HCEC 1CT (cell line): ENCODE data around the gene ATG14.
A peak's percentile ranks its signal among the peaks of the same experiment; 100 is the strongest.

ENCODE experiments used
- DNase-seq: peaks from one replicate; pipeline ENCODE4 v3.0.0-alpha.2; 2017

Gene ATG14

DNA sequence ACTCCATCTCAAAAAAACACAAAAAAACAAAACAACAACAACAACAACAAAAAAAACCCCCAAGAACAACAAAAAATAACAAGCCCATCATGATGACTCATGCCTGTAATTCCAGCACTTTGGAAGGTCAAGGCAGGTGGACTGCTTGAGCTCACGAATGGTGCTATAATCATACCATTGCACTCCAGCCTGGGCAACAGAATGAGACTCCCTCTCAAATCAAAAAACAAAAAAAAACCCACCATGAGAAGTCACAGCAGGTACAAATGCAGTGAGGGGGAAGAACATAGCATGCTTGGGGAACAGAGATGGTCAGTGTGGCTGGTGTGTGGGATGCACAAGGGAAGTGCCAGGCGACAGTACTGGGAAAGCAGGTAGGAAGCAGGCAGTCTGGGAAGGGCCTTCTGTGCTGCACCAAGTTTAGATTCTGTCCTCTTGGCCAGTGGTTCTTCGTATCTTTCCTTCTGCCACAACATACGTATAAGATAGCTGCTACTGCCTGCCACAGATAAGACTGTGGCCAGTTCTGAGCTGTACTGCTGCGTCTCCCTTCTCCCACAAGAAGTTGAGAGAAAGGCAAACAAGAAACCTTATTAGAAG lies 28.0 kb downstream of the ATG14 start:
- DNase-seq = no peak

DNA sequence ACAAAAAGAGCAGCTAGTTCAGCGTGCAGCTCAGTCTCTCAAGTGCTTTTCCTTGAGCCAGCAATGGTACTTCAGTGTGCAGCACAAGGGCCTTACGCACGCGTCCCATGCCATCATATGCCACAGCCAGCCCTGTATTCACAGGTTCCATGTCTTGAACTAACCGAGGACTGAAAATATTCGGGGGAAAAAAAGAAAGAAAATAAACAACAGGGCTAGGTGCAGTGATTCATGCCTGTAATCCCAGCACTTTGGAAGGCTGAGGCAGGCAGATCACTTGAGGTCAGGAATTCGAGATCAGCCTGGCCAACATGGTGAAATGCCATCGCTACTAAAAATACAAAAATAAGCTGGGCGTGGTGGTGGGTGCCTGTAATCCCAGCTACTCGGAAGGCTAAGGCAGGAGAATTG lies 28.6 kb downstream of the ATG14 start:
- peak; percentile 23 for DNase-seq

DNA sequence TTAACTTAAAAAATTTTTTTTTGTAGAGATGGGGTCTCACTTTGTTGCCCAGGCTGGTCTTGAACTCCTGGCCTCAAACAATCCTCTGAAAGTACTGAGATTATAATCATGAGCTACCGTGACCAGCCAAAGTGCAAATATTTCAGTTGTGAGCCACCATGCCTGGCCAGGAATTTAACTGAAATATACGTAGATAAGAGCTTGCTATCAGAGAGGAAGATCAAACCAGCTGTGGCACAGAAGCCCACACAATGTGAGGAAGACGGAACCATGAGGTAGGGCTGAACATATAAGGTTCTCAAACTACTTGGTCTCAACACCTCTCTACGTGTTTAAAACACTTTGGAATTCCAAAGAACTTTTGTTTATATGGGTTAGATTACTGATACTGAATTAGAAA lies 29.1 kb downstream of the ATG14 start:
- DNase-seq = no peak

DNA sequence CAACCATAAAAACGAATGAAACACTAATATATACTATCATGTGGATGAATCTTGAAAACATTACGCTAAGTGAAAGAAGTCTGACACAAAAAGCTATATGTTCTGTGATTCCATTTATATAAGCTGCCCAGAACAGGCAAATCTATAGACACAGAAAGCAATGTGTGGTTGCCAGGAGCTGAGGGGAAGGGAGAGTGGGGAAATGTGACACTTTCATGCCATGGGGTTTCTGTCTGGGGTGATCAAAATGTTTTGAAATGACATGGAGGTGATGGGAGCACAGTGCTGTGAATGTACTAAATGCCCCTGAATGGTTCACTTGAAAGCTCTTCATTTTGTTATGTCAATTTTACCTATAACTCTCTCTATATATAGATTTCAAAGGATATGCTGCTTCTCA lies 30.1 kb downstream of the ATG14 start:
- no peak for DNase-seq

DNA sequence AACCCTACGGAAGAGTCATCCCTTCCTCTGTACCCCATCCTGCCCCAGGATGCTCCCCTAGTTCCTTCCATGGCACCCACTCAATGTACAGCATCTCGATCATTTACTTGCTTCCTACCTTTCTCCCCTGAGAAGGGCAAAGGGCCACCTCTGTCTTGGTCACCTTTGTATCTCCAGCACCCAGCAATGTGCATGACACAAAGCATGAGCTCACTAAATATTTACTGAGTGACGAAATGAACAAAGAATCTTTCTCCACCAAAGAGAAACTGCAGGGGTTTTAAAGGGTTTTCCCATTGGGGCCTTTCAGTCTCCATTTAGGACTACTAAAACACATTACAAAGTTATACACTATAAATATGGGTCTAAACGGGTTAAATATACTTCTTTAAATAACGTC lies 30.6 kb downstream of the ATG14 start:
- no peak for DNase-seq

DNA sequence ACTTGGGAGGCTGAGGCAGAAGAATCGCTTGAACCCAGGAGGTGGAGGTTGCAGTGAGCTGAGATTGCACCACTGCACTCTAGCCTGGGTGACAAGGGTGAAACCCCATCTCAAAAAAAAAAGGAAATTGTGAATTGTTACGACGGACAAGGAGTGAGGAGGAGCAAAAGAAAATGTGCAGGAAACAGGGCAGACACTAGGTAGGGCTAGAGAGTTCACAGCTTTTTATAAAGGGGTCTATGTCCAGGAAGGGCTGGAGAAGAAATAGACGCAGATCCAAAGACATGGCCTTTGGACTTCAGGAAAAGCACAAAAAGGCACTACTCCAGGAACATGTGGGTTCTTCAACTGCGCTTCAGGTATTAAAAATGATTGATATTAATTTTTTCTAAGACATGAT lies 34.4 kb downstream of the ATG14 start:
- no peak for DNase-seq

DNA sequence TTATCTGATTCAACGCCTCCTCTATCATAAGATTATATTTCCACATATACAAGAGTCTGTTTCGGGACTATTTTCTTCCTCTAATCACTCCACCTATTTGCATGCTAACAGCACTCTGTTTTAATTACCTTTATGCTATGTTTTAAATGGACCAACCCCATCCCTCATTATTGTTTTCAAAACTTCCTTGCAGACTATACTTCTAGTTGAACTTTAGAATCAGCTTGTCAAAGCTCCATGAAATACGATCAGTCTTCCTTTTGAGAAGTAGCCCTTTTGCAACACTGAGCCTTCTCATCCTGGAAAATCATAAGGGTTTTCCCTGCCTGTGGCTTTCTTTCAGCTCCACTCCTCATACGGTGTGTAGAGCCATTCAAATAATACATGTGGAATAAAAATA lies 36.9 kb downstream of the ATG14 start:
- DNase-seq = no peak

DNA sequence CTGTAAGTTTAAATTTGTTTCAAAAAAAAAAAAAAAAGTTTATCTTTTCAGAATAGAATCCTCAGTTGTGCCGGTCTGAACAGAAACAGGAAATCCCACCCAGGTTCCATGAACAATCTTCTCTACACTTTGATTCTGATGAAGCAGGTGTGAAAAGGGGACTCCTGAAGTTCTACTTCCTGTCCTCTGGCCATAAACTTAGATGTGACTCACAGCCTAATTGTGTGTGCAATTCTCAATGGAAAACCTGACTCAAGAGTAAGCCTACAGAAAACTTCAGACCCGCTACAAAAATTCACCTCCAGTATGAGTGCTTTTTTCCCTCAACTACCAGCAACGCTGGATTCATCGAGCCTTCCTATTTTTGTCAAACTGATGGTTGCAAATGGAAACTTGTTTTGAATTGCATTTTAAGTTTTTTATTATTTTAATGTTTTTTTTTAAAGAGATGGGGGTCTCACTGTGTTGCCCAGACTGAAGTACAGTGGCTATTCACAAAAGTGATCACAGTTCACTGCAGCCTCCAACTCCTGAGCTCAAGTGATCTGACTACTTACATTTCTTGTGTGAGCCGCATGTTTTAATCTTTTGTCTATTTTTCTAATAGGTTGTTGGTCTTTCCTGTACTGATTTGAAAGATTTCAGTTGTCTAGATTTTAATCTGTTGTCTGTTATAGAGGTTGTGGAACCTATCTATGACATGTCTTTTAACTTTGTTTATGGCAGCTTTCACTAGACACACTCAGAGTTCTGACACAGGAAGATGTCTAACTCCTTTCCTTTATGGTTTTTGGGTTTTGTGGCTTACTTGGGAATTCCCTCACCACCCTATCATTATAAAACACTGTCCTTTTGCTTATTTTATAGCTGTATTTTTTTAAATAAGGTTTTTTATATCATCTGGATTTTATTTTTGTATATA lies 37.6 kb downstream of the ATG14 start:
- peak; percentile 70 for DNase-seq

DNA sequence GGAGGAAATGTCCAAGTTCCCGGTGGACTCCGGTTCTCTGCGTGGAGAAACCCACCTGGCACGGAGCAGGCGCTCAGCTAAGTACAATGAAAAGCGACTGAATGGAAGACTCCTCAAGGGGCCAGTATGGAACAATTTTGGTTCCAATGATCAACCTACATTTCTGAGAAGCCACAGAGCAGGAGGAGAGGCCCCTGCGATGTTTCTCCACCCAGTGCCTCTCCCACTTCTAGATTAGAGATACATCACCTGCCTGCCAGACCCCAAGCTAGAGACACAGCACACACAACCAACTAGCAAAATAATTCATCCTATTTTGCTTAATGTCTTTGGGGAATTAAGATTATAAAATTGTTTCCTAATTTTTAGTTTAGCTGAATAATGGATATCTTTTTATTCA lies 38.8 kb downstream of the ATG14 start:
- no peak for DNase-seq

DNA sequence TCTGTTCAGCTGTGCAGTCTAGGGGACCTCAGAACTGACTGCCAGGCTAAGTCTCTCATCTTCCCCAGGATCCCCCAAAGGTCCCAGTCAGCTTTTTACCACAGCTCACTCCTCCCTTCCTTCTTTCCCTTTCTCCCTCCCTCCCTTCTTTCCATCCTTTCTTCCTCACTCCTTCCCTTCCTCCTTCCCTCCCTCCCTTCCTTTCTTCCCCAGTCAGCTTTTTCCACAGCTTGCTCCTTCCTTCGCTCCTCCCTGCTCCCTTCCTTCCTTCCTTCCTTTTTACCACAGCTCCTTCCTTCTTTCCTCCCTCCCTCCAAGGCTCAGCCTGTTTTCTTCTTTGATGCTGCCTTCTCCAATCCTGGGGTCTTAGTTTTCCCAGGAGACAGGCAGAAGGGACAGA lies 39.2 kb downstream of the ATG14 start:
- DNase-seq = no peak

DNA sequence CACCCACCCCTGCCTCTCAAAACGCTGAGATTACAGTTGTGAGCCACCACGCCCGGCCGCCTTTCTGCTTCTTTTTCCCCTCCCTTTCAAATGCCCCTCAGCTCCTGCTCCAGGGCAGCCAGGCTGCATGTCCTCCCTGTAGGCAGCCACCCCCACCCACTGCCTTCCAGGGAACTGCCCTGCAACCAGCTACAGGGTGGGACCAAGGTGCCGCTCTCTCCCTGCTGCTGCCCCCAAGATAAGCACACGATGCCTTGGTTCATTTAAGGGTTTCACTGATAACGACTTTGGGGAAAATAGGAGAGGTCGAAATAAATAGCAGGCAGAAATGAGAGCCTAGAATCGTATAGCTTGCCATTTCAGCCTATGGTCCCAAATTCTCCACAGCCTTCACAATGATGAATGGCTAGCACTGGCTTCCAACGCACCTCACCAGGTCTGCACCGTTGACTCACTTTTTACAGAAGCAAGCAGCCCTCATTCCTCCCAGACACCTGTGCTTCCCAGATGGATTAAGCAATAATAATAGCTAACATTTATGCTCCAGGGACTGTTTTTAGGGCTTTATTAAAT lies 40.7 kb downstream of the ATG14 start:
- no peak for DNase-seq

DNA sequence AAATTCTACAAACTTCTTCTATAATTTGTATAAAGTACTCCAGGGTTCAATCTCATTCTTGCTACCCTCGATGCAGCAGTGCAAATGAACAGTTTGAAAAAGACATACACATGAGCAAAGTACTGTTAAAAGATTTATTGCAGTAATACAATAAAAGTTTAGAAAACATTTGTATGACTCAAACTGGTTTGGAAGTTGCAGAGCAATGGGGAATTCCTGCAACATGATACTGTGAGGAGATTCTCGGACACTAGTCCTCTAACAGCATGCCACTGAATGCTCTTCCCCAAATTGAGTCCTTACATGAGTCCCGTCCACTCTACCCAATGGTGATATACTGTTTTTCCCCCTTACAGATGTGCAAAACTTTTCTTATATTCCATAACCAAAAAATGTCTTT lies 45.4 kb downstream of the ATG14 start:
- peak; percentile 67 for DNase-seq

DNA sequence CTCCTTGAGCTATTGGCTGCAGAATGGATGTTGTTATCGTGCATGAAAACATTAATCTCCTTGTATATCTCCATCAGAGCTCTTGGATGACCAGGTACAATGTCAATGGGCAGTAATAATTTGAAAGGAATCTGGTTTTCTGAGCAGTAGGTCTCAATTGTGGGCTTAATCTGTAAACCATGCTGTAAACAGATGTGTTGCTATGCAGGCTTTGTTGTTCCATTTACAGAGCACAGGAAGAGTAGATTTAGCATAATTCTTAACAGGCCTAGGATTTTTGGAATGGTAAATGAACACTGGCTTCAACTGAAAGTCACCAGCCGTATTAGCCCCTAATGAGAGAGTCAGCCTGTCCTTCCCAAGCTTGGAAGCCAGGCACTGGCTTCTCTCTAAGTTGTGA lies 50.4 kb downstream of the ATG14 start:
- DNase-seq = no peak

DNA sequence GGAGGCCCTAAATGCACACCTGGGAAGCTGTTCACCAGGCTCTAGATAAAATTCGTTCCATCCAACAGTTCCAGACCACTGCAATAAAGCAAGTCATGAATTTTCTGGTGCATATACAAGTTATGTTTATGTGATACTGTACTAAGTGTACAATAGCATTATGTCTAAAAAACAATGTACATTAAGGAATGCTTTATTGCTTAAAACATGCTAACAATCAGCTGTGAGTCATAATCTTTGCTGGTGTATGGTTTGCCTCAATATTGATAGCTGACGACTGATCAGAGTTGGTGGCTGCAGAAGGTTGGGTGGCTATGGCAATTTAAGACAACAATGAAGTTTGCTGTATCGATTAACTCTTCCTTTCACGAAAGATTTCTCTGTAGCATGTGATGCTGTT lies 52.3 kb downstream of the ATG14 start:
- peak; percentile 39 for DNase-seq

DNA sequence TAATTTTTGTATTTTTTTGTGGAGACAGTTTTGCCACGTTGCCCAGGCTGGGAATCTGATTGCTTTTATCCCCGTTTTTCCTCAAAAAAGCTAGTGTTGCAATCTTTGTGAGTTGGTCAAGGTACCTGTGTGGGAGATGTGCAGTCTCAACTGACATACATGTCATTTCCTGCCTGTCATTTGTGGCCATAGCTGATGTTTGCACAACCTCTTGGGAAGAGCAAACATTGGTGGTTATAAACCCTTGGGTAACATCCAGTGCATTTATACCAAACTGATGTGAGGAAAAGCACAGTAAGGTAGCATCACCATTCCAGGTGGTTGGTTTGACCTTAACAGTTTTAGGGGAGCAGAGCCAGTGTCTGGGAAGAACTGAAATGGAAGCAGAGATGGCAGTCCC lies 54.7 kb downstream of the ATG14 start:
- no peak for DNase-seq

DNA sequence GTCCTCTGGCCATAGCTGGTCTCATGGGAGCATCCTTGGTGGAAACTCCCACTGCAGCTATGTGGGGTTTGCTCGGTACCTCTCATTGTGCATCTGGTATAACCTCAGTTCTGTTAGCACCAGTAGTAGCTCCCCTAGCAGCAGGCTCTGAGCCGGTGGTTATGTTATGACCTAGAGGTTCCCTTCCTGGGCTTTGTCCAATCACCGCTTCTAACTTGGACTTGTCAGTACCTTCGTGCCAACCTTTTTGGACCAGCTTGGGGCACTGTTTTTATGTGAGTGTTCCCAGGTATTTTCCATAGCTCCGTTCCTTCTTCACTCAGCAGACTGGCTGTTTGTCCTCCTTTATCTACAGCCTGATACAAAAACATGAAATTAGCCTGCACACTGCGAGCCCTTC lies 55.7 kb downstream of the ATG14 start:
- DNase-seq = no peak

DNA sequence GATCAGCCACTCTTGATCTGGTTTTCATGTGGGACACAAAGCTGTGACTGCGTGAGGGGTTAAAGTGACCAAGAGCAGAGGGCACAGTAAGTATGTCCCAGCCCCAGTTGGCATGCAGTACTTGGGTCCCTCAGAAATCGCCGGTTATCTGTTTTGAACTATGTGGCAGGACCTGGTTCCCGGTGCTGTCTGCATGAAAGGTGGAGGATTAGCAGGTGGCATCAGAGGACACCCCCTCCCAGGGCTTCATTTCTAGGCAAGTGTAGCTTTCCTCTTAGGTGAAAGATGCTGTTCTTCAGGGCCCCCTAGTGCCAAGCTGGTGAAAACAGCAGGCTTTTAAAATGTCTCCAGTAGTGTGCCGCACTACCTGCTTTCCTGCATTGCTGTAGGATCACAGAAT lies 57.1 kb downstream of the ATG14 start:
- DNase-seq = peak; percentile 26

DNA sequence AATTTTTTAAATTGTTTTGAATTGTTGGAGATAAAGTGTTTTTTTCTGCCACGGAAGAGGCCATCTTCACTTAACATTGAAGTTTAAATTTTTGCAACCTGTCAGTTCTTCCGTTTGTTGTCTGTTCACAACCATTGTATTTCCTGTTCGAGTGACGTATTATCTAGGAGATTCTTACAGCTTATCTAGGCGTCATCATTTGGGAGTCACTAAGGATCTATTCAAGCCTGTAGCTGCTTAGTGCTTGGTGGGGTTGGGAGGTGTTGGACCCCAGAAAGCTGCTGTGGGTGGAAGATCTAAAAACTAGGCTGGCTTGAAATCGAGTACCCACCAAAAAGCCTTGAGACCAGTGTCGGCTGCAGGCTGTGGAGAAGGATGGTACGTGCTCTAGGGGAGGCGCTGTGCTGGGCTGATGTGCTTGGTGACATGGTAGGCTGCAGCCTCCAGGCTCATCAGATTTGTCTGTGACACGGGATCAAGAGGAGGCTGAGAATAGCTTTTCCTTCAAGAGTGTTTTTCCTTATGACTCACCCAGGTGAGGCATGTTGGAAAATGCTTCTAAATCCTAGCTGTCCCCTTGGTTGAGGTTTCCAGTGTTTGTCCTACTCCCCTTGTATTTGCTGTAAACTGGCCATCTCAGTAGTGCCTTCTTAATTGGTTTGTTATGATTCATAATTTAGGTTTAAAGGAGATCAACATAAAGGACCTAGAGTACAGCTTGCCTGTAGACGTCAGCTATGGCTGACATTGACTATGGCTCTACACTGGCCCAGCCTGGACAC lies 57.8 kb downstream of the ATG14 start:
- DNase-seq = no peak

DNA sequence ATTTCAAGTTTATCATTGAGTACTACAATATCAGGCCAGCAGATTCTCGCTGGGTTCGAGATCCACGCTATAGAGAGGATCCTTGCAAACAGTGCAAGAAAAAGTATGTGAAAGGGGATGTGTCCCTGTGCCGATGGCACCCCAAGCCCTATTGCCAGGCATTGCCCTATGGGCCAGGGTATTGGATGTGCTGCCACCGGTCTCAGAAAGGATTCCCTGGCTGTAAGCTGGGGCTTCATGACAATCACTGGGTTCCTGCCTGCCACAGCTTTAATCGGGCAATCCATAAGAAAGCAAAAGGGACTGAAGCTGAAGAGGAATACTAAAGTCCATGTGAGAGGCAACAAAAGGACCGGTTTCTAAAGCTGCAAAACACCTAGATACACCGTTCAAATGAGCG lies 59.4 kb downstream of the ATG14 start:
- no peak for DNase-seq

DNA sequence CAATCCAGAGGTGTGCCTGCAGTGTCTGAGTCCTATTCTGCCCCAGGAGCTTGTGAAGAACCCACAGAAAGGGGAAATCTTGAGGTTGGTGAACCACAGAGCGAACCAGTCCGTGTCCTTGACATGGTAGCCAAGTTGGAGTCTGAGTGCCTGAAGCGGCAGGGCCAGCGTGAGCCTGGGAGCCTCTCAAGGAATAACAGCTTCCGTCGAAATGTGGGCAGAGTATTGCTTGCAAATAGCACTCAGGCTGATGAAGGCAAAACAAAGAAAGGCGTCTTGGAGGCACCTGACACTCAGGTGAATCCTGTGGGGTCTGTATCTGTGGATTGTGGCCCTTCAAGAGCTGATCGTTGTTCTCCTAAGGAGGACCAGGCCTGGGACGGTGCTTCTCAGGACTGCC lies 60.5 kb downstream of the ATG14 start:
- no peak for DNase-seq

DNA sequence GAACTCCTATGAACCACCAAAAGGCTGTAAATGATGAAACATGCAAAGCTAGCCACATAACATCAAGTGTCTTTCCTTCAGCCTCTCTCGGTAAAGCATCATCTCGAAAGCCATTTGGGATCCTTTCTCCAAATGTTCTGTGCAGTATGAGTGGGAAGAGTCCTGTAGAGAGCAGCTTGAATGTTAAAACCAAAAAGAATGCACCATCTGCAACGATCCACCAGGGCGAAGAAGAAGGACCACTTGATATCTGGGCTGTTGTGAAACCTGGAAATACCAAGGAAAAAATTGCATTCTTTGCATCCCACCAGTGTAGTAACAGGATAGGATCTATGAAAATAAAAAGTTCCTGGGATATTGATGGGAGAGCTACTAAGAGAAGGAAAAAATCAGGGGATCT lies 61.2 kb downstream of the ATG14 start:
- DNase-seq = no peak

DNA sequence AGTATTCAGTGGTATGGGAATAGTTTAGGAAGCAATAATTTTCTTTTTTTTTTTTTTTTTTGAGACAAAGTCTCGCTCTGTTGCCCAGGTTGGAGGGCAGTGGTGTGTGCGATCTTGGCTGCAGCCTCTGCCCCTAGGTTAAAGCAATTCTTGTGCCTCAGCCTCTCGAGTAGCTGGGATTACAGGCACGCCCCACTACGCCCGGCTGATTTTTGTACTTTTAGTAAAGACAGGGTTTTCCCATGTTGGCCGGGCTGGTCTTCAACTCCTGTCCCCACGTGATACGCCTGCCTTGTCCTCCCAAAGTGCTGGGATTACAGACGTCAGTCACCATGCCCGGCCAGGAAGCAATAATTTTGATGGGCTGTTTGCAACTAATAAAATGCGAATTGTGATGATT lies 62.1 kb downstream of the ATG14 start:
- no peak for DNase-seq

DNA sequence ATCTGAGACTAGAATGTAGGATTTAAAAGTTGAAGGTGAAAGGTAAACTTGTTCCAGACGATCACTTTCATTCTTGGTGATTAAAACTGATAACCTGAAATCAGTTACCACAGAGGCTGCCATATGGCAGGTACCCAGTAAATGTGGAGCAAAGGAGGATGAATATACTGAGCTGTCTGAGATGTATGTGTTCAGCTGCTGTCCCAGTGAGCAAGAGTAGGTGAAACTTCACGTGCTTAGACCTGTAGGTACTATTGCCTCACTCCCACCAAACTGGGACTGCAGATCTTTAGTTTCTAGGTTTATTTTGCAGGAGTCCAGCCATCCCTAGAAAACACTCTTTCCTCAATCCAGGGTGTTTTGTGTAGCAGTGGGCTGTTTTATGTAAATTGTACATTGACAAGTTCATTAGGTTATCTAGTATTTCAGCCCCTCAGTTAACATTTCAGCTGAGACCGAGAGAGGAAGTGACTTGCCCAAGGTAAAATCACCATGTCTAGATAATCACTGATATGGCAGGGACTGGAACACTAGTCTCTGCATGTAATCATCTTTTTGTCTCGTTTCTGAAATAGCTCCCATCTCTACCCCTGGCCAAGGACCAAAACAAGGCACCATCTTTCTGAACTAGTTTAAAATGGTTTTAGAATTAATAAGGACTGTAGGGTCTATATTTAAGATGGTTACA lies 62.7 kb downstream of the ATG14 start:
- DNase-seq = no peak
